COLO829 (cell line): ENCODE data around the gene CALD1.
"Not testable (repeated sequence)": the region's sequence is repeated elsewhere in the genome, so short reads cannot be mapped to it uniquely, and the experiment has no call there.

Source experiments
- DNase-seq: peaks from one replicate; pipeline ENCODE4 v3.0.0; 2012; ENCODE audit warnings: low spot score

The CALD1 gene

DNA sequence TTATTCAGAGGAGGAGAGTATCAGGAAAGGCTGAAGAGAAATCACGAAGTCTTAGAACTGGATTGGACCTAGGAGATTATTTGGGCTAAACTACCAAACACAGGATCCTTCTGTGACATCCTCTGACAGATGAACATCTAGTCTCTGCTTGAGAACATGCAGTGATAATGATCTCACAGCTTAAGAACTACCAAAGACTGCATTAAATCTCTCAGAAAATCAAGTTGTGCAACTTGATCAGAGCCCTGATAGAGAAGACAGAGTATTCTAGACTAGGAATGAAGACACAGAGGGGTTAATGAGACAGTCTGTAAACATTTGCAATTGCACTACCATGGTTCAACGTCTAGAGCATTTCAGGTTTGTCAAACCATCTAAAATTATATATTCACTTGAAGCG lies 169.7 kb downstream of the CALD1 start:
- no peak for DNase-seq

DNA sequence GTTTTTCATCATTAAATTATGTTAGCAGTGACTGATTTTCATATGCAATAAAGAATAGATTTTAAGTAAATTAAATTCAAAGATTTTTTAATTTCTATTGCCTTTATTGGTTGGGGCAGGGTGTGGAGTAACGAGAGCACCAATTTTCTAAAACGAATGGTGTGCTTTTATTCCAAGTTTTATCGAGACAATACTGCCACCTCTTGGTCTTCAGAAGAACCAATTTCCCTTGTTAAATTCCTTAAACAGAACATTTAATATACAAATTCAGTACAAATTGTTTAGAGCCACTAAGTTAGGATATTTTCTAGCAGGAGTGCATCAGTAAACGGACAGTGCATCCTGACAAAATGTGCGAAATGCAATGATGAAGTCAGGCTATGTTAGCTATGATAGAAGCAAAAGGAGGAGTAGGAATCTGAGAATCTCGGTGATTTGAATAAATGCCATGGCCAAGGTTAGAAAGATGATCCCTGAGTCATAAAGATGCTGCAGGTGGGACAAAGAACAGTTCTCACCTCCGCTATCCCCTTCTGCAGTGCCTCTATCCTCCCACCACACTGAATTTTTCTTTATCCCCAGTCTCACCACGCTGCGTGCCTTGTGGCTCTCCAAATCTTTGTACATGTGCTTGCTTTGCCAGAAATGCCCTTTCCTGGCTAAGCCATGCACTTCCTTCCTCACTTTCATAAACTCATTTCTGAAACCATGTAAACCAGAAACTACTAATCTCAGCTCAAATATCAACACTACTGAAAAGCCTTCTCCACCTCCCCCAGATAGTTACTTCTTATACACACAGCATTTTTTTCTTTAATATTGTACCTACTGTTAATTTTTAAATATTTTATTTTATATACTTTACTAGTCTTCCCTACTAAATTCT lies 175.0 kb downstream of the CALD1 start:
- DNase-seq: peak; percentile 66

DNA sequence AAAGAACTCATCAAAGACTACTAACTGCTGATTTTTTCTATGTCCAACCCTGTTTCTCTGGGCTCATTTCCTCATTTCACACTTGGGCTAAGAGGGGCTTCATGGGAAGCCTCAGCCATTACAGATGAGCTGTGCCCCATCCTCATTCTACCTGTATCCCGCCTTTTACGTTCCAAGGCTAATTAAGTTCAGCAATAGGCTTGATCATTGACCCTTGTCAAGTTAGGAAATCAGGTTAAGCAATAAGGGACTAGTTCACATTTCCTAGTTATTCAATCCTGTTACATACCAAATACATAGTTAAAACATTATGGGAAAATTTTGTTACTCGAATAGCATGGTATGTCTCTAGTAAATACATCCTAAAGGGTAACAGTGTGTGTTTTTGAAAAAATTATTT lies 177.6 kb downstream of the CALD1 start:
- DNase-seq: no peak

- DNase-seq: no peak
Measured at GRCh38 chr7:134959810-134960209, 180.4 kb downstream of the CALD1 start.

- DNase-seq: no peak
Measured at GRCh38 chr7:134962270-134962780, 182.9 kb downstream of the CALD1 start.

DNA sequence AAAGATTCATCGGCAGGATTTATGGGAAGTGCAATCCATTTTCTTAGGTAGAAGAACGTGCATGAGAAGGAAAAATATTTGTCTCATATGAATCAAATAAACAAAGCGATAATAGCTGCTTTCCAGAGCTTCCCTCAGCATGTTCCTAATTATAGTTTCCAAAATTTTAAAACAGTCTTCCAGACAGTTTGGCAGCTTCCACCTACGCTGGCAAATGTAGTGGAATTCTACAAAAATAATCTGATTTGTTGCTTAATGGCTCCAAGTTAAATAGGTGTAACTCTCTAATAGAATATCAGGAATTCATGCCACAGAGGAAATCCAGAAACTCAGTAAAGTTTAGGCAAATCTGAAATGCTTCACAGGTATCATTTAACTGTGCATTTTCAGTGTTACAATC lies 183.6 kb downstream of the CALD1 start:
- DNase-seq: no peak

DNA sequence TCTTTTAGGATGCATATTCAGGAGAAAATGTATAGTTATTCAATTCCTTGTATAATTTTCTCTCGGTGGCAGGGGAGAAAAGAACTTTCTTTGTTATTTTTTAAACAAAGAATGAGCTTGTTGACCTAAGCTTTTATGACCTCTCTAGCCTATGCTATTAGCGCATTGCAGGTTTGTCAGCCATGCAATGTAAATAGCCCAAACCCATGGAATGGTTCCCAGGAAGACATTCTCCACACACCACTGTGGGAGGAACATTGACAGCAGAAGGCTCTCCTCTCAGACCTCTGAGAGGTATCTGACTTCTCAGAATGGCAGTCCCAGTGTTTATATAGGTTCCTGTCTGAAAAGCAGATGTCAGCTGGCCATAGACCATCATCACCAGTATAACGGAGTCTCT lies 187.3 kb downstream of the CALD1 start:
- DNase-seq: no peak

GRCh38 chr7:134968110-134968509 lies 188.7 kb downstream of the CALD1 start:
- no peak for DNase-seq

- DNase-seq: not testable (repeated sequence)
Measured at GRCh38 chr7:134981645-134982044, 202.2 kb downstream of the CALD1 start.

DNA sequence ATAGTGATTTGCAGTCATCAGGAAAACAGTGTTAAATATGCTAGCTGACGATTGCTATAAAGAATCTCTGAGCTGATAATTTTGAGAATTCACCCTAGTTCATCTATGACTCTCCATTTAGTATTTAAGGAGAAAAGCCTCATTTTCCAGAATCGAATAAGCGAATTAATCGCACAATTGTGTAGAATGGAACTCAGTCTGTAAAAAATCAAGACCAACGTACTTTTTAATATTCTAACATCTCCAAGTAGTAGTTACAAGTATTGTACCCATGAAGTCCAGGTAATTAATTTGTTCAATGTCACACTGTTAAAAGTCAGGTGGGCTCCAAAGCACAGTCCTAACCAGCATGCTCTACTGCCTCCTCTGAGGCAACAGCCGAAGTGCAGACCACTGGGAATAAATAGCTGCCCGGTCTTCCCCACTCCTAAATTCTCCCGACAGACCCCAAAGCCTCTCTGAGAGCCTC lies 206.5 kb downstream of the CALD1 start:
- DNase-seq: no peak

GRCh38 chr7:134986363-134987251 lies 207.2 kb downstream of the CALD1 start, which contains the start of gene AGBL3:
Gene AGBL3, plus strand, starts transcription at chr7:134986508. Its CDS starts 1,426 bp downstream, at chr7:134987934.
- DNase-seq: peak; percentile 100

DNA sequence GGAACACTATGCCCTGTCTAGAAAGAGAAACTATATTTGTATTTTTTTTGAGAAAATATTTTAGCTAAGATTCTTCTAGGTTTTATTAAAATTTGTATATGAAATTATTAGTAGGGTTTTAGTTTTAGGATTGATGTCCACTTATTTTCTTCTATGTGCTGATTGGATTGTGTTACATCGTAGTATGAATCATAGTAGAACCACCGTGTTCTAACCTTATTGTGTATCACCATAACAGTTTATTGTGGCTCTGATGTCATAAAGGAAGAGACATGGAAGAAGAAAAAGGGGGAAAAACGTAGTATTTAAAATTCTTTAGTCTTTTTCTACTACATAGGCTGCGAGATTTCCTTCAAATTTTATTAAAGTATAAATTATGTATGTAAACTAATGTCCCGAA lies 208.7 kb downstream of the CALD1 start:
- no peak for DNase-seq

DNA sequence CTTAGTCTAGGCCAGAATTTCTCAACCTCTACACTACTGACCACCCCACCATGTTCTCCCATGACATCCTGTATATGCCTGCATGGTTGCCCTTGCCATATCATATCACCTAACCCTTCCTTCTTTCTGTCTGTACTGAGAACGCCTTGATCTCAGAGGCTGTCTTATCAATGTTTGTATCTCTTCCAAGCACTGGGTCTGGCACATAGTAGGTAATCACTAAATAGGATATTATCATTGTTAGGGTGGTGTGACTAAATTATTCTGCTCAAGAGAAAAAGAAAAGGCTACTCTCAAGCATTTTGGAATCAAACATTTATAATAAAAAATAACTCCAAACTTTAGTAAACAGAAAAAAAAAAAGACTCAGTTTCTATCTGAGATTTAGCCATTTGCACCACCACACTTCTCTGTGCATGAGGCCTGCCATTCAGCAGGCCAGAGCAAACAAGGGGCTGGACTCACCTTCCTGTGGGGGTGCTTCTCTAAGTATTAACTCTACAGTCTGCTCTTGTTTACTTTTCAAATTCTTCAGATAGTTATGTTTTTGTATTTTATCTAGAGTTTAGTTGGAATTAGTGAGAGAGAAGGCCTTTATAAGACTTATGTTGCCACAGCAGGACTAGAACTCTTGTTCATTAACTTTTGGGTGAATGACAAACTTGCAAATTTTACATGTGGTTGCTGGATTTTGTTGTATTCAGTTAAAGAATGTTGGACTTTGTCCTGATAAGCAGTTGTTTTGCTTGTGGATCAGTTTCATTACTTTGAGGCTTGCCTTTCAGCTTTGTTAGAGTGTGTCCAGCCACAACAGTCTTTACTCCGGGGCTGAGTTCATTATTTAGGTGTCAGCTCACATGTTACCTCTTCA lies 212.3 kb downstream of the CALD1 start:
- no peak for DNase-seq

DNA sequence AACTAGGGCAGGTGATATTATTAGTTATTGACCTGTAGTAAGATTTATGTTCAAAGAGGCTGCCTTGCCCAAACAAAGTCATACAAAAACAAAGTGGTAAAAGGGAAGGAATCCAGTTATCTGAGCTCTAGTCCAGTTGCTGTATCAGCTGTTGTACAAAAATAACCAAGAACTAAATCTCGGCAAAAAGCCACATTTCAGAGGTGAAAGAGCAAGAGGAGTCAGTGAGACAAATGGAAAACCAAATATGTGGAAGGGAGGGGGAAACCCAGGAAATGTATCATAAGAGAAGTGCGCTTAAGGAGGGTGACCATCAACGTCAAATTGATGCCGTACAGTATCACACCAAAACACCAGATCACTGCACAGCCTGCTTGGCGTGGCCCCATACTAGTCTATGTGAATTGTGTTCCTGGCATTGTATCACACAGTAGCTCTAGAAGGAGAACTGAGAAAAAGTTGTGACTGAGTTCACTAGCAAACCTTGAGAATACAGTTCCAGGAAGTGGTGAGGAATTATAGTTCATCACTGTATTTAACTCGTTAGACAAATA lies 213.3 kb downstream of the CALD1 start:
- DNase-seq: no peak

DNA sequence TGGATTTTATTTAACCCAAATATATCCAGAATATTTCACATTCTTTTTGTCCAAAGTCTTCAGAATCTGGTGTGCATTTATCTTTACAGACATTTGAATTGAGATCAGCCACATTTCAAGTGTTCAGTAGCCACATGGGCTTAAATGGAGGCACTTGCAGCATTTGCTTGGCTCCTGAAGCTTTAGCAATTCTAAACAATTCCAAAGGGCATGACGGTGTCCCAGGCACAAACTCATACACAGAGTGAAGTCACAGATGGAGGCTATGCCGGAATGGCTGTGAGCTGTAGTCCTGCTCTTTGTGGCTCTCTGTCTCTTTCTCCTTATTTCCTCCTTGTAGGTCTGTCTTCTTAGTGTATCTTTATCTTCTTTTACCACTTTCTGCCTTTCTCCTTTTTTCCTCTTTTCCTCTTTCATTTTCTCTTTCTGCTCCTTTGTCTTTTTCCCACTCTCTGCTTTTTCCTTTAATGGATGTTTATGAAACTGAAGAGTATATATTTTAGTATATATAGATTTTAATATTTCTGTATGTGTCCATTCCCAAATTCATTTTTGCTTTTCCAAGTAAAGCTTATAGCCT lies 214.5 kb downstream of the CALD1 start:
- no peak for DNase-seq

DNA sequence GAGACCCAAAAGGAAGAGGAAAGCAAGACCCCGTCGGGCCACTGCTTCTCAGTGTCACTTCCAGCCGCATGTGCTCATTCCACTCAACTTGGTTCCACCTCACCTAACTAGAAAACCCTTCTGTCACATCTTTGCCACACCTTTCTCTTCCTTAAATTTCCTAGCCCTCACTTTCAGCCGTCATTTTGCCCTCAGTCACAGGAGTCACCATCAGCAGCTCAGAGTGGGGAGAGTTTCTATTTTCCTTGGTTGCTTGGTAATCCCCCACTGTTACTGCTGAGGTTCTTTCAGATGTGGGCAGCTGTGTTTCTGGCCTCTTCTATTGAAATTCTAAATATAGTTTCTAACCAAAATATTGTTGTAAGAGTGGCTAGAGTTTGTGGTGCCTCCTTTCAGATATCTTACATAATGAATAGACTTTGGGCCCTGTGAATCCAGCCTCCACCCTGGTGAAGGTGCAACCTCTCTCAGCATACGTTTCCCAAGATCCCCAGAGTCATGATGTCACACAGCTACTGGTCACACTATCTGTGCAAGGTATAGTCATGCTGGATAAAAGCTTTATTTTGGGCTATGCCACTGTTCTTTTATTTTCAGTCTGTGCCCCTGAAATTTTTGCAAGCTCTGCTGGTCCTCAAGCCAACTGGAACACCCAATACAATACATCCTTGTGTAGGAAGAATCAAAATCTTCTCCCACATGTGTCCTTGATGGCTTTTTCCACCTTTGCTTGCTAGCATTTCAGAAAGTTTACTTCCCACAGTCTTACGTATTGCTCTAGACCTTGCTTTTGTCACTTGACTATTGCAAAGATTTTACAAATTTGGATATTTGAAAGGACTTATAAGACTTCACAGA lies 216.0 kb downstream of the CALD1 start:
- DNase-seq: no peak

DNA sequence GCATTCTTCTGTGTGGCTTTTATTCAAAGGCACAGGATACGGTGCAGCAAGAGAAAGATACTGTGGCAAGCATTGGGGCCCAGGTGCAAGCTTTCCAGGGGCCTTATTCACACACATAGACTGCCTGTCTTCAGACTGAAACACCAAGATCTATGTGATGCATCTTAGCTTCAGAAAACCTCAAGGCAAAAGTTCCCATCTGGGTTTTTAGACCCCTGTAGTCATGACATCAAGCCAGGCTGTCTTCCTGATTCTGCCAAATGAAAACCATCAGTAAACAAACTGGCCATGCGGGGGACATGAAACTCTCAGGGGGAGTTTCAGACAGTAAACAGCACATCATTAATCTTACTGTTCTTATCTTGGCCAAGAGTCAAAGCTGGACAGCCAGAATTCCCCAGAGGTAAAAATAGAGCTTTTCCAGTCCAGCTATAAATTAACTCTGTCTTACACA lies 216.7 kb downstream of the CALD1 start:
- no peak for DNase-seq

DNA sequence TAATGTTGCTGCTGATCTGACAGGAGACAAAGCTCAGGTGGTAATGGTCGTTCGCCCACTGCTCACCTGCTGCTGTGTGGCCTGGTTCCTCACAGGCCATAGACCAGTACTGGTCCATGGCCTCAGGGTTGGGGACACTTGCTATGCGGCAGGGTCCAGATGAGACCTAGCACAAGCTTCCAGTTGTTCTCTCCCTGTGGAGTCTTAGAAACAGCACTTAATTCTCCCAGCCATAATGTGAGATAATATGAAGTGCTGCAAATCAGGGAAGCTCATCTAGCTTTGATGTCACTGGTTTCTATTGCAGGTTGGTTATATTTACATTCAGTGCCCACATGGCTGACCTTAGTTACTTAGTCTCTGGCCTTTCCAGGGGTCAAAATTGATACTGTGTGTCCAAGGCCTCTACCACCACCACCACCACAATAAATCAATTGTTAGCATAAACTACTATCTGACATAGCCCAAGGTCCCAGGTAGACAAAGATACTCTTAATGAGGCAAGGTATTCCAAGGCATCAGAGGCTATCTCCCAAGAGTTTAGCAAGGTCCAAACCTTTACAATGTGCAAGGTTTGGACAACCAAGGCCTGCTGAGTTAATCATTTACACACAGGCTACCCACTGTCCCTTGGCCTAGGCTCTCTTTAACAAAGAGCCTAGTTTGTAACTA lies 217.9 kb downstream of the CALD1 start:
- no peak for DNase-seq

- DNase-seq: no peak
Measured at GRCh38 chr7:134999136-134999535, 219.7 kb downstream of the CALD1 start.
